Measurements from ENCODE around the gene ZHX3. TPM values are rescaled to one million over a fixed set of nuclear protein-coding genes. Genes with fewer than 3 reads are reported as not detected.

ZHX3 gene
- total RNA-seq, 1 experiment from 2014 or later: 9.6 TPM

DNA sequence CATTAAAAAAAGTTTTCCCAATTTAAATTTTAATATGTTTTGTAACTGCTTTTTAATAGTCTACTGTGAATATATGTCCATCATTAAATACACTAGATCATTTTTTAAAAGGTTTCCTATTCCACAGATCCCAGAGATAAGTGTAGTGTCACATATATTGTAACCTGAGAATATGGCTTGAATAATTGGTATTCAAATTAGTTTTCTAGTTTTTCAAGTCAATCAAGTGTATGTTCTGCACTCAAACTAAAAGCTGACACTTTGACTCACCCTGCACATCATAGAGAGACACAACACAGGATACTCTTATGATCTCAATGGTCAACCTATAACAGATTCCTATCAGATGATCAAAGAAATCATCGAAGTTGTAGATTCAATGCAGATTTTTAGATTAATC, 49.1 kb downstream of the ZHX3 start:
- Mint-ChIP-seq H3K27ac (no peak overlapping the region), H3K4me3 (no peak overlapping the region), H3K27me3 (ENCODE audit: low read depth) (no peaks in the 10 kb centered on the region), H3K36me3 (no peaks in the 10 kb centered on the region), H3K4me1 (peaks cover 6% of the 10 kb centered on the region), H3K9me3 (no peaks in the 10 kb centered on the region)
- ChIA-PET CTCF (no interaction called here), POLR2A (no interaction called here)
- TF ChIP-seq ATF1 (CRISPR knock-in tag; IDR thresholded peaks at IDR 0.05): no peak
- no peak for TF ChIP-seq ZNF263 (CRISPR knock-in tag; IDR thresholded peaks at IDR 0.05; ENCODE audit: low read depth)
- no peak for TF ChIP-seq CREB1 (CRISPR knock-in tag; IDR thresholded peaks at IDR 0.05)
- TF ChIP-seq FOXJ3 (CRISPR knock-in tag; IDR thresholded peaks at IDR 0.05; ENCODE audit: borderline replicate concordance): no peak
- no peak for TF ChIP-seq ZBTB21 (CRISPR knock-in tag; IDR thresholded peaks at IDR 0.05; ENCODE audit: borderline replicate concordance)
- TF ChIP-seq, protein P1, sequence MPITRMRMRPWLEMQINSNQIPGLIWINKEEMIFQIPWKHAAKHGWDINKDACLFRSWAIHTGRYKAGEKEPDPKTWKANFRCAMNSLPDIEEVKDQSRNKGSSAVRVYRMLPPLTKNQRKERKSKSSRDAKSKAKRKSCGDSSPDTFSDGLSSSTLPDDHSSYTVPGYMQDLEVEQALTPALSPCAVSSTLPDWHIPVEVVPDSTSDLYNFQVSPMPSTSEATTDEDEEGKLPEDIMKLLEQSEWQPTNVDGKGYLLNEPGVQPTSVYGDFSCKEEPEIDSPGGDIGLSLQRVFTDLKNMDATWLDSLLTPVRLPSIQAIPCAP (CRISPR knock-in tag; IDR thresholded peaks at IDR 0.05): no peak
- no peak for TF ChIP-seq CBFB (CRISPR knock-in tag; IDR thresholded peaks at IDR 0.05; ENCODE audit: low read depth)
- no peak for TF ChIP-seq ZNF532 (CRISPR knock-in tag; IDR thresholded peaks at IDR 0.05; ENCODE audit: borderline replicate concordance)
- TF ChIP-seq GTF2I (CRISPR knock-in tag; conservative IDR thresholded peaks at IDR 0.05): no peak
- TF ChIP-seq HMGA2 (CRISPR knock-in tag; IDR thresholded peaks at IDR 0.05): no peak
- no peak for TF ChIP-seq ZNF281 (CRISPR knock-in tag; IDR thresholded peaks at IDR 0.05)
- no peak for TF ChIP-seq GABPB1 (CRISPR knock-in tag; IDR thresholded peaks at IDR 0.05)
- DNase-seq (ENCODE audit: low spot score): no peak
- ATAC-seq: no peak

DNA sequence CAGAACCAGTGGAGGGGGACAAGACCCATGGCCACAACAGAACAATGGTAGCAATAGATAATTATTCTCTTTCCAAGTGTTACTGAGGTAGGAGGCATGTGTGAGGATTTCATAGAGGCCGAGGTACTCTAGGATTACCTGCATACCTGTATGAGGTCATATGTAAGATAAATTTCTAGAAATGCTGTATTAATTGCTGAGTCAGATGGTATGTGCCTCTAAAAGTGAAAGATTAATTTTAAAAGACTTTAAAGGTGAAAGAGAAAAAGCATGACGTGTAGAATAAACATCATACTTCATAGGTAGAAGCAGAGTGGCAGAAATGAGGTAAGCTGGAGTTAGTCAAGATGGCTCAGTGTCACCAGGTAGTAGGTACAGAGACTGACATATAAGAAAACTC, 51.6 kb downstream of the ZHX3 start:
- CTCF ChIA-PET: no interaction called here
- Mint-ChIP-seq H3K36me3 (no peaks in the 10 kb centered on the region), H3K9me3 (no peaks in the 10 kb centered on the region), H3K4me3 (no peak overlapping the region), H3K27ac (no peak overlapping the region), H3K4me1 (no peaks in the 10 kb centered on the region), H3K27me3 (ENCODE audit: low read depth) (no peaks in the 10 kb centered on the region)
- no peak for ATAC-seq
- POLR2A ChIA-PET: no interaction called here
- DNase-seq (ENCODE audit: low spot score): no peak
- TF ChIP-seq IRF2 (CRISPR knock-in tag; IDR thresholded peaks at IDR 0.05; ENCODE audit: borderline replicate concordance, low read depth) (no peak), FOXP1 (CRISPR knock-in tag; IDR thresholded peaks at IDR 0.05; ENCODE audit: borderline replicate concordance) (no peak), CREM (CRISPR knock-in tag; IDR thresholded peaks at IDR 0.05) (no peak), RELA (CRISPR knock-in tag; IDR thresholded peaks at IDR 0.05; ENCODE audit: borderline replicate concordance) (no peak), ETV6 (CRISPR knock-in tag; IDR thresholded peaks at IDR 0.05) (no peak), ZNF416 (CRISPR knock-in tag; IDR thresholded peaks at IDR 0.05) (no peak), RORB (CRISPR knock-in tag; IDR thresholded peaks at IDR 0.05) (no peak)

Measured in WTC11 (cell line).